SK-N-SH treated with all-trans-retinoic acid at 6 μM for 48 hours (cell line): Measurements from ENCODE around the gene ESYT2.

Experiments used
- ESRRG ChIP-seq: fragments of 250-450 bp; sonication (Bioruptor Pico); IDR thresholded peaks from 2 replicates; pipeline ENCODE4 v1.6.1; 2021; ENCODE audit warnings: mild to moderate bottlenecking
- OSR1 ChIP-seq: fragments of 250-450 bp; sonication (Bioruptor Pico); IDR thresholded peaks from 2 replicates; pipeline ENCODE4 v1.8.0; 2022; ENCODE audit warnings: moderate library complexity, mild to moderate bottlenecking, inconsistent platforms
- RARB ChIP-seq: fragments of 250-450 bp; sonication (Bioruptor Pico); IDR thresholded peaks from 2 replicates; pipeline ENCODE4 v1.8.0; 2021; ENCODE audit warnings: mild to moderate bottlenecking, moderate library complexity
- TOX ChIP-seq: fragments of 250-450 bp; sonication (Bioruptor Pico); IDR thresholded peaks from 2 replicates; pipeline ENCODE4 v1.8.0; 2021; ENCODE audit warnings: mild to moderate bottlenecking, moderate library complexity, borderline replicate concordance
- ZFP3 ChIP-seq: fragments of 250-450 bp; sonication (Bioruptor Pico); IDR thresholded peaks from 2 replicates; pipeline ENCODE4 v1.5.0; 2020; ENCODE audit warnings: mild to moderate bottlenecking, moderate library complexity
- TF ChIP-seq, protein P1 (sequence below): fragments of 250-450 bp; sonication (Bioruptor Pico); IDR thresholded peaks from 2 replicates; pipeline ENCODE4 v1.8.0; 2021; ENCODE audit warnings: low read depth, mild to moderate bottlenecking, moderate library complexity, borderline replicate concordance

DNA sequence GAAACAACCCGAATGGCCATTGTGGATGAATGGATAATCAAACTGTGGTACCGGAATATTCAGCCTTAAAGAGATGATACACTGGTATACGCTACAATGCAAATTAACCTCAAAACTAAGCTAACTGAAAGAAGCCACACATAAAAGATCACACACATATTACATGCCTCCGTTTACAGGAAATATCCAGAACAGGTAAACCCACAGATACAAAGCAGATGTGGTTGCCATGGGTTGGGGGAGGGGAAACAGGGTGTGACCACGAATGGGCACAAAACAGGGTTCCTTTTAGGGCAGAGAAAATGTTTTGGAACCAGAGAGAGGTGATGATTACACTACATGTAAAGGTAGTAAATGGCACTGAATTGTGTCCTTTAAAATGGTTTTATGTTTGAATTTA, 16.6 kb downstream of the ESYT2 start:
- TF ChIP-seq OSR1 (CRISPR knock-in tag), result no peak
- TF ChIP-seq, protein P1, sequence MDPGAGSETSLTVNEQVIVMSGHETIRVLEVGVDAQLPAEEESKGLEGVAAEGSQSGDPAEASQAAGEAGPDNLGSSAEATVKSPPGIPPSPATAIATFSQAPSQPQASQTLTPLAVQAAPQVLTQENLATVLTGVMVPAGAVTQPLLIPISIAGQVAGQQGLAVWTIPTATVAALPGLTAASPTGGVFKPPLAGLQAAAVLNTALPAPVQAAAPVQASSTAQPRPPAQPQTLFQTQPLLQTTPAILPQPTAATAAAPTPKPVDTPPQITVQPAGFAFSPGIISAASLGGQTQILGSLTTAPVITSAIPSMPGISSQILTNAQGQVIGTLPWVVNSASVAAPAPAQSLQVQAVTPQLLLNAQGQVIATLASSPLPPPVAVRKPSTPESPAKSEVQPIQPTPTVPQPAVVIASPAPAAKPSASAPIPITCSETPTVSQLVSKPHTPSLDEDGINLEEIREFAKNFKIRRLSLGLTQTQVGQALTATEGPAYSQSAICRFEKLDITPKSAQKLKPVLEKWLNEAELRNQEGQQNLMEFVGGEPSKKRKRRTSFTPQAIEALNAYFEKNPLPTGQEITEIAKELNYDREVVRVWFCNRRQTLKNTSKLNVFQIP, result no peak
- no peak for TF ChIP-seq ESRRG (CRISPR knock-in tag)
- TF ChIP-seq TOX, result no peak
- no peak for TF ChIP-seq ZFP3
- TF ChIP-seq RARB, result no peak
